Endothelial cell of umbilical vein (primary cell): ENCODE data around the gene LGALS1.

Source experiments
- CTCF ChIP-seq, 2 donors: IDR thresholded peaks; 1 replicate in 1 of 2; 2 replicates in 1 of 2; pipeline ENCODE4 v1.5.1; 2011; ENCODE audit warnings: low read length in 2 of 2, mild to moderate bottlenecking in 2 of 2, moderate library complexity in 2 of 2, control low read depth in 1 of 2, inconsistent platforms in 1 of 2, low read depth in 1 of 2; ENCODE audit not compliant: insufficient read depth in 1 of 2; ENCODE audit errors: extremely low read depth in 1 of 2
- POLR2A ChIP-seq: IDR thresholded peaks from 2 replicates; pipeline ENCODE4 v1.6.1; 2012; ENCODE audit warnings: low read depth, mild to moderate bottlenecking, control low read depth, low read length

GRCh38 chr22:37679670-37680069 is 4.2 kb downstream of the LGALS1 start:
- TF ChIP-seq CTCF (IDR thresholded peaks at IDR 0.05; ENCODE audit: extremely low read depth in 1 of 2, insufficient read depth in 1 of 2, low read depth in 1 of 2, low read length in 2 of 2) = no peak
- no peak for TF ChIP-seq POLR2A
